ENCODE results near the gene SH3YL1.
A peak's percentile ranks its signal among the peaks of the same experiment; 100 is the strongest.

SH3YL1 gene

GRCh38 chr2:269356-270030 lies 5.7 kb upstream of the SH3YL1 start:
- ChIA-PET CTCF (no interaction called here), POLR2A (no interaction called here)
- no peak for DNase-seq (ENCODE audit: extremely low spot score)
- TF ChIP-seq FOXK2 (IDR thresholded peaks at IDR 0.05) (no peak), BHLHE40 (IDR thresholded peaks at IDR 0.05; ENCODE audit: borderline replicate concordance) (no peak), CTBP1 (IDR thresholded peaks at IDR 0.05; ENCODE audit: borderline replicate concordance) (no peak), HDGF (IDR thresholded peaks at IDR 0.05; ENCODE audit: borderline replicate concordance) (no peak), TARDBP (IDR thresholded peaks at IDR 0.05) (no peak), ZNF384 (IDR thresholded peaks at IDR 0.05) (no peak), PKNOX1 (IDR thresholded peaks at IDR 0.05) (no peak), L3MBTL2 (conservative IDR thresholded peaks at IDR 0.05) (no peak), FOXA1 (IDR thresholded peaks at IDR 0.05) (no peak), ARNT (IDR thresholded peaks at IDR 0.05) (no peak), NFRKB (IDR thresholded peaks at IDR 0.05) (no peak), ELF4 (IDR thresholded peaks at IDR 0.05) (no peak), SUZ12 (IDR thresholded peaks at IDR 0.05) (no peak), FOXM1 (IDR thresholded peaks at IDR 0.05; ENCODE audit: borderline replicate concordance) (no peak), SP1 (IDR thresholded peaks at IDR 0.05) (no peak), LEF1 (IDR thresholded peaks at IDR 0.05; ENCODE audit: borderline replicate concordance) (no peak)

- ChIA-PET POLR2A (no interaction called here), CTCF (no interaction called here)
- no peak for TF ChIP-seq ELF4 (IDR thresholded peaks at IDR 0.05)
- no peak for TF ChIP-seq FOXK2 (IDR thresholded peaks at IDR 0.05)
- TF ChIP-seq HDGF (IDR thresholded peaks at IDR 0.05; ENCODE audit: borderline replicate concordance): no peak
- TF ChIP-seq PKNOX1 (IDR thresholded peaks at IDR 0.05): no peak
- no peak for TF ChIP-seq FOXM1 (IDR thresholded peaks at IDR 0.05; ENCODE audit: borderline replicate concordance)
- no peak for TF ChIP-seq SUZ12 (IDR thresholded peaks at IDR 0.05)
- TF ChIP-seq NFRKB (IDR thresholded peaks at IDR 0.05): no peak
- no peak for TF ChIP-seq ARNT (IDR thresholded peaks at IDR 0.05)
- TF ChIP-seq SP1 (IDR thresholded peaks at IDR 0.05): no peak
- TF ChIP-seq FOXA1 (IDR thresholded peaks at IDR 0.05): no peak
- no peak for TF ChIP-seq CTBP1 (IDR thresholded peaks at IDR 0.05; ENCODE audit: borderline replicate concordance)
- no peak for TF ChIP-seq TARDBP (IDR thresholded peaks at IDR 0.05)
- no peak for TF ChIP-seq BHLHE40 (IDR thresholded peaks at IDR 0.05; ENCODE audit: borderline replicate concordance)
- no peak for TF ChIP-seq ZNF384 (IDR thresholded peaks at IDR 0.05)
- no peak for DNase-seq (ENCODE audit: extremely low spot score)
Measured at GRCh38 chr2:268323-268722, 4.5 kb upstream of the SH3YL1 start.

- POLR2A ChIA-PET: no interaction called here
- CTCF ChIA-PET: no interaction called here
- peak; percentile 98 for DNase-seq (ENCODE audit: extremely low spot score)
- TF ChIP-seq CTBP1 (IDR thresholded peaks at IDR 0.05; ENCODE audit: borderline replicate concordance) (no peak), FOXA1 (IDR thresholded peaks at IDR 0.05) (no peak), SP1 (IDR thresholded peaks at IDR 0.05) (no peak), TARDBP (IDR thresholded peaks at IDR 0.05) (no peak), ELF4 (IDR thresholded peaks at IDR 0.05) (0 out of 2 replicates have a peak, but pooled peaks have one; percentile 19), PKNOX1 (IDR thresholded peaks at IDR 0.05) (no peak), L3MBTL2 (conservative IDR thresholded peaks at IDR 0.05) (peak; percentile 81), ARNT (IDR thresholded peaks at IDR 0.05) (no peak), NFRKB (IDR thresholded peaks at IDR 0.05) (no peak)
Measured at GRCh38 chr2:264493-265468, 949 bp upstream of the SH3YL1 start, which contains the start of gene ACP1. Gene ACP1 (plus strand): TSS chr2:264947. CDS start chr2:264965, 18 bp downstream.

- CTCF ChIA-PET: no interaction called here
- no peak for TF ChIP-seq ARNT (IDR thresholded peaks at IDR 0.05)
- no peak for TF ChIP-seq BHLHE40 (IDR thresholded peaks at IDR 0.05; ENCODE audit: borderline replicate concordance)
- no peak for TF ChIP-seq LEF1 (IDR thresholded peaks at IDR 0.05; ENCODE audit: borderline replicate concordance)
- no peak for TF ChIP-seq TARDBP (IDR thresholded peaks at IDR 0.05)
- no peak for TF ChIP-seq L3MBTL2 (conservative IDR thresholded peaks at IDR 0.05)
- TF ChIP-seq FOXA1 (IDR thresholded peaks at IDR 0.05): no peak
- TF ChIP-seq ELF4 (IDR thresholded peaks at IDR 0.05): no peak
- no peak for TF ChIP-seq PKNOX1 (IDR thresholded peaks at IDR 0.05)
- TF ChIP-seq SP1 (IDR thresholded peaks at IDR 0.05): no peak
- no peak for TF ChIP-seq FOXK2 (IDR thresholded peaks at IDR 0.05)
- no peak for TF ChIP-seq HDGF (IDR thresholded peaks at IDR 0.05; ENCODE audit: borderline replicate concordance)
- TF ChIP-seq NFRKB (IDR thresholded peaks at IDR 0.05): no peak
- TF ChIP-seq SUZ12 (IDR thresholded peaks at IDR 0.05): no peak
- TF ChIP-seq FOXM1 (IDR thresholded peaks at IDR 0.05; ENCODE audit: borderline replicate concordance): no peak
- TF ChIP-seq CTBP1 (IDR thresholded peaks at IDR 0.05; ENCODE audit: borderline replicate concordance): no peak
- no peak for TF ChIP-seq ZNF384 (IDR thresholded peaks at IDR 0.05)
- POLR2A ChIA-PET: interaction anchor here (0.6 kb wide), 1 partner anchor 23 kb away, joined by 3 read pairs; no protein-coding TSS in a partner anchor
- no peak for DNase-seq (ENCODE audit: extremely low spot score)
Measured at GRCh38 chr2:263022-263738, 652 bp downstream of the SH3YL1 start.
